GM23338 (cell line): Measurements from ENCODE around the gene SLC6A12. TPM values are rescaled to one million over a fixed set of nuclear protein-coding genes. Genes with fewer than 3 reads are reported as not detected.

ENCODE experiments used
- ATAC-seq: fragments of 200-7000 bp; cut with Tn5 transposase; 3 replicates; pipeline ENCODE4 v1.9.1; 2020
- DNase-seq: peaks from one replicate; pipeline ENCODE4 v3.0.0-alpha.2; 2015; ENCODE audit warnings: low spot score
- H2AFZ ChIP-seq: fragments of 200-600 bp; sonication (generic); 2 replicates; pipeline ENCODE4 v1.8.0; 2016; ENCODE audit warnings: antibody characterized with exemption, mild to moderate bottlenecking, moderate library complexity
- H3F3A ChIP-seq: fragments of 200-600 bp; sonication (generic); replicated peaks from 2 replicates; pipeline ENCODE4 v1.8.0; 2017; ENCODE audit warnings: antibody characterized with exemption, mixed run types, low read depth
- H3K27ac ChIP-seq: fragments of 200-600 bp; sonication (generic); 2 replicates; pipeline ENCODE4 v1.6.1; 2016; ENCODE audit warnings: low read depth
- H3K27me3 ChIP-seq: fragments of 200-600 bp; sonication (generic); 2 replicates; pipeline ENCODE4 v1.8.0; 2016; ENCODE audit warnings: mild to moderate bottlenecking, mixed run types, moderate library complexity; ENCODE audit not compliant: insufficient read depth
- H3K36me3 ChIP-seq: fragments of 200-600 bp; sonication (generic); 2 replicates; pipeline ENCODE4 v1.8.0; 2016; ENCODE audit warnings: mild to moderate bottlenecking; ENCODE audit not compliant: insufficient read depth
- H3K4me1 ChIP-seq: fragments of 200-600 bp; sonication (generic); 2 replicates; pipeline ENCODE4 v1.8.0; 2016; ENCODE audit warnings: mild to moderate bottlenecking, moderate library complexity; ENCODE audit not compliant: insufficient read depth
- H3K4me2 ChIP-seq: fragments of 200-600 bp; sonication (generic); 2 replicates; pipeline ENCODE4 v1.7.1; 2017; ENCODE audit warnings: mixed run types
- H3K4me3 ChIP-seq: fragments of 200-600 bp; sonication (generic); 2 replicates; pipeline ENCODE4 v1.6.1; 2016; ENCODE audit warnings: mixed run types
- H3K79me2 ChIP-seq: fragments of 200-600 bp; sonication (generic); replicated peaks from 2 replicates; pipeline ENCODE4 v1.8.0; 2017; ENCODE audit warnings: mild to moderate bottlenecking; ENCODE audit not compliant: insufficient read depth
- H3K9me2 ChIP-seq: fragments of 200-600 bp; sonication (generic); 2 replicates; pipeline ENCODE4 v1.8.0; 2017; ENCODE audit not compliant: insufficient read depth
- H4K20me1 ChIP-seq: fragments of 200-600 bp; sonication (generic); replicated peaks from 2 replicates; pipeline ENCODE4 v1.8.0; 2017; ENCODE audit warnings: mild to moderate bottlenecking; ENCODE audit not compliant: insufficient read depth
- H3K27ac Mint-ChIP-seq: 2 replicates; pipeline ENCODE4 v1.8.0; 2020; ENCODE audit warnings: inconsistent platforms, mild to moderate bottlenecking, moderate library complexity, mixed read lengths
- H3K27me3 Mint-ChIP-seq: 3 replicates; pipeline ENCODE4 v1.8.0; 2022; ENCODE audit warnings: low read depth, mild to moderate bottlenecking, moderate library complexity, mixed read lengths, inconsistent platforms; ENCODE audit not compliant: insufficient read depth, poor library complexity
- H3K36me3 Mint-ChIP-seq: 3 replicates; pipeline ENCODE4 v1.8.0; 2021; ENCODE audit warnings: low read depth, mild to moderate bottlenecking, inconsistent platforms, moderate library complexity, mixed read lengths
- H3K4me1 Mint-ChIP-seq: 3 replicates; pipeline ENCODE4 v1.8.0; 2020; ENCODE audit warnings: mild to moderate bottlenecking, inconsistent platforms, mixed read lengths
- H3K4me3 Mint-ChIP-seq: 3 replicates; pipeline ENCODE4 v1.8.0; 2021; ENCODE audit warnings: moderate library complexity, mild to moderate bottlenecking, inconsistent platforms, mixed read lengths
- H3K9me3 Mint-ChIP-seq: 3 replicates; pipeline ENCODE4 v1.8.0; 2020; ENCODE audit warnings: moderate library complexity, mild to moderate bottlenecking, inconsistent platforms, mixed read lengths
- CREB1 ChIP-seq: fragments of 250-450 bp; sonication (Bioruptor Pico); IDR thresholded peaks from 2 replicates; pipeline ENCODE4 v1.5.0; 2020; ENCODE audit warnings: low read depth, mild to moderate bottlenecking, moderate library complexity
- CTCF ChIP-seq, 2 experiments: fragments of 200-600 bp in 1 of 2; sonication (generic) in 1 of 2; conservative IDR thresholded peaks; 2 replicates each; pipeline versions ENCODE4 v1.5.1 to v1.6.1; 2016 to 2017; ENCODE audit warnings: antibody characterized with exemption in 2 of 2, low read depth in 2 of 2, mild to moderate bottlenecking in 2 of 2, moderate library complexity in 1 of 2
- EZH2 ChIP-seq: fragments of 200-600 bp; sonication (generic); IDR thresholded peaks from one replicate; pipeline ENCODE4 v1.8.0; 2017; ENCODE audit warnings: antibody characterized with exemption, mild to moderate bottlenecking, low read depth; ENCODE audit not compliant: unreplicated experiment
- EZH2phosphoT487 ChIP-seq: fragments of 200-600 bp; sonication (generic); IDR thresholded peaks from one replicate; pipeline ENCODE4 v1.8.1; 2018; ENCODE audit warnings: antibody characterized with exemption; ENCODE audit not compliant: unreplicated experiment
- JUNB ChIP-seq: IDR thresholded peaks from one replicate; pipeline ENCODE4 v1.6.1; 2016; ENCODE audit warnings: antibody characterized with exemption; ENCODE audit not compliant: unreplicated experiment
- POLR2AphosphoS5 ChIP-seq: IDR thresholded peaks from 2 replicates; pipeline ENCODE4 v1.6.1; 2016; ENCODE audit warnings: antibody characterized with exemption, low read depth
- REST ChIP-seq: IDR thresholded peaks from one replicate; pipeline ENCODE4 v1.6.1; 2018; ENCODE audit warnings: antibody characterized with exemption; ENCODE audit not compliant: unreplicated experiment
- STAT1 ChIP-seq: IDR thresholded peaks from one replicate; pipeline ENCODE4 v1.6.1; 2016; ENCODE audit warnings: antibody characterized with exemption; ENCODE audit not compliant: unreplicated experiment
- ZNF331 ChIP-seq: fragments of 250-450 bp; sonication (Bioruptor Pico); IDR thresholded peaks from 2 replicates; pipeline ENCODE4 v1.5.0; 2020; ENCODE audit warnings: low read depth, mild to moderate bottlenecking, moderate library complexity
- ZNF462 ChIP-seq: fragments of 250-450 bp; sonication (Bioruptor Pico); IDR thresholded peaks from 2 replicates; pipeline ENCODE4 v1.5.0; 2020; ENCODE audit warnings: mild to moderate bottlenecking, moderate library complexity
- polyA plus RNA-seq: library from polyadenylated mRNA; unstranded; fragments of >200 nt; fragmentation: Nextera tagmentation; extraction: Ambion mirVana; gene quantifications from 2 replicates; pipeline ENCODE4 v1.2.1, GENCODE V29; 2016
- total RNA-seq: library from RNA; depleted of rRNA; stranded (reverse); fragments of >200 nt; shearing (Covaris generic); gene quantifications from 2 replicates; pipeline ENCODE4 v1.2.3, GENCODE V29; 2014

The SLC6A12 gene
- total and polyA plus RNA-seq, 2 experiments from 2014 or later, result 0.56 TPM; not detected in 1

- H3K9me2 ChIP-seq, result no peaks in the 10 kb centered on the region
- Mint-ChIP-seq H3K4me3 (no peak overlapping the region), H3K36me3 (no peaks in the 10 kb centered on the region), H3K27me3 (peaks cover 18% of the 10 kb centered on the region), H3K9me3 (peaks cover 2% of the 10 kb centered on the region; the same call in 2 of the 3 replicates), H3K27ac (no peak overlapping the region), H3K4me1 (peaks cover 3% of the 10 kb centered on the region; the same call in 1 of the 3 replicates)
- H3K4me2 ChIP-seq, result no peak overlapping the region
- ATAC-seq (no peak), DNase-seq (no peak)
- peaks cover 22% of the 10 kb centered on the region; the same call in 1 of the 2 replicates for H3K27me3 ChIP-seq
- no peak overlapping the region for H3K4me3 ChIP-seq
- H3K27ac ChIP-seq, result no peak overlapping the region
- TF ChIP-seq STAT1, result no peak
- TF ChIP-seq REST, result no peak
- no peak for TF ChIP-seq EZH2
- TF ChIP-seq JUNB, result no peak
- no peak for TF ChIP-seq ZNF462
- no peak for TF ChIP-seq ZNF331 (CRISPR knock-in tag)
- TF ChIP-seq EZH2phosphoT487, result no peak
- no peak for TF ChIP-seq CREB1
- TF ChIP-seq POLR2AphosphoS5, result no peak
- TF ChIP-seq CTCF (conservative IDR thresholded peaks at IDR 0.05; ENCODE audit: low read depth in 2 of 2), result no peak
- no peaks in the 10 kb centered on the region for H3K36me3 ChIP-seq
- no peak overlapping the region for H2AFZ ChIP-seq
- H3K4me1 ChIP-seq, result peaks cover 4% of the 10 kb centered on the region; the same call in 1 of the 2 replicates
- H3F3A ChIP-seq, result no peaks in the 10 kb centered on the region
- H4K20me1 ChIP-seq, result no peaks in the 10 kb centered on the region
- H3K79me2 ChIP-seq, result no peaks in the 10 kb centered on the region
Observed at GRCh38 chr12:190881-191280, 23.1 kb downstream of the SLC6A12 start.
